Uterus (tissue), 2 donors: Measurements from ENCODE around the gene CSDE1.

Source experiments
- CTCF ChIP-seq, 4 experiments: fragments of 200-600 bp in 2 of 4; fragments of 450-650 bp in 2 of 4; sonication (generic) in 2 of 4; IDR thresholded peaks; one replicate each; pipeline ENCODE4 v1.5.1; 2016 to 2019; ENCODE audit warnings: antibody characterized with exemption in 4 of 4, mild to moderate bottlenecking in 2 of 4, moderate library complexity in 1 of 4
- POLR2A ChIP-seq, 2 donors: fragments of 450-650 bp; IDR thresholded peaks; one replicate each; pipeline ENCODE4 v1.6.1; 2016; ENCODE audit warnings: antibody characterized with exemption in 2 of 2, mild to moderate bottlenecking in 1 of 2, moderate library complexity in 1 of 2

DNA sequence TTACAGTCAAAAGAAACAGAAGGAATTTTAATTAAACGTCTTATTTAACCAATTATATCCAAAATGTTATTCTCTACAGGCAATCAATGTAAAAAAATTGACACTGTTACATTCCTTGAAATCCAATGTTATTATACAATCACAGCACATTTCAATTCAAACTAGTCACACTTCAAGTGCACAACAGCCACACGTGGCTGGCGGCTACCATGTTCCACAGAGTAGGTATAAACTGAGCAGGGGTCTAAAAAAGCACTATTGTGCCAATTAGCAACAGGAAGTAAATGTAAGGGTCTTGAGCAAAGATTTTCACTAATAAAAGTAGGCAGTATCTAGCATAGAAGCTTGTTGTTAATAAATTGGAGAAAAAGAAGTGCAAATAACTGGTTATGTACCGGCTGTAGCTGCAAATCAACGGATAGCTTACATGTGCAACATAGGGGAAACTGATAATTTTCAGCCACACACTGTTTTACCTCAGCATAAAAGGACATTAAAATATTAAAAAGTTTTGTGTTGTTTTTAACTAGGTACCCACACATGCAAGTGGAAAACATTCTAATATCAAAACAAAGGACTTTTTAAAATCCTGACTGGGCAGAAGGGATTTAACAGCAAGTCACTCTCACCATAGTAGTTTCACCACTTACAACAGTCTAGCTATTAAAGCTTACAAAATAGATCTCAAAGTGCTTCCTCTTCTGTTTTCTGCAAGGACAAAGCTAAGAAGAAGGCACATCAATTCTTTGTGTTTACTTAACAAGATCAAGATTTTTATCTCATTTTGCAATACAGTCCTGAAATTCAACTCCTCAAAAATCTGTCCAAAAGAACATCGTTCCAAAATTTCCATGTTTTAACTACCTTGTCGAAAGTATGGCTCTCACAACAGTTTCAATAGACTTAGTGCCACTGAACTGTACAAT, 2.5 kb downstream of the CSDE1 start:
- TF ChIP-seq CTCF (IDR thresholded peaks at IDR 0.05) (no peak), POLR2A (IDR thresholded peaks at IDR 0.05) (no peak)
